Loucy (cell line): ENCODE data around the gene COL24A1.

ENCODE experiments used
- CTCF ChIP-seq: fragments of 200-600 bp; sonication (generic); conservative IDR thresholded peaks from 2 replicates; pipeline ENCODE4 v1.5.1; 2014; ENCODE audit warnings: mild to moderate bottlenecking, antibody characterized with exemption, low read length
- EZH2phosphoT487 ChIP-seq: fragments of 200-600 bp; IDR thresholded peaks from 2 replicates; pipeline ENCODE4 v1.6.1; 2018; ENCODE audit warnings: antibody characterized with exemption, mild to moderate bottlenecking, moderate library complexity, borderline replicate concordance

GRCh38 chr1:85743814-85744213 lies 412.8 kb downstream of the COL24A1 start:
- TF ChIP-seq CTCF (no peak), EZH2phosphoT487 (no peak)
